Mesodermal cell (in vitro differentiated cells): ENCODE measurements around the gene NAV3. TPM values are rescaled to one million over a fixed set of nuclear protein-coding genes. Genes with fewer than 3 reads are reported as not detected.

Experiments
- H3K27ac ChIP-seq: 2 replicates; pipeline ENCODE4 v1.7.0; 2013; ENCODE audit warnings: mild to moderate bottlenecking, low read depth, low read length, moderate library complexity; ENCODE audit not compliant: severe bottlenecking
- H3K36me3 ChIP-seq: 2 replicates; pipeline ENCODE4 v1.7.1; 2013; ENCODE audit warnings: mild to moderate bottlenecking, low read length, moderate library complexity; ENCODE audit not compliant: control insufficient read depth, insufficient read depth
- H3K4me1 ChIP-seq: one replicate; pipeline ENCODE4 v1.7.1; 2013; ENCODE audit warnings: mild to moderate bottlenecking, low read length; ENCODE audit not compliant: insufficient read depth, control insufficient read depth, poor library complexity, severe bottlenecking
- H3K4me3 ChIP-seq: 2 replicates; pipeline ENCODE4 v1.7.0; 2013; ENCODE audit warnings: low read length, control low read depth, mild to moderate bottlenecking; ENCODE audit not compliant: insufficient read depth, poor library complexity, severe bottlenecking; ENCODE audit errors: extremely low read depth
- H3K9me3 ChIP-seq: 2 replicates; pipeline ENCODE4 v1.7.1; 2013; ENCODE audit warnings: mild to moderate bottlenecking, low read length, moderate library complexity; ENCODE audit not compliant: control insufficient read depth
- WGBS, 2 experiments: methylation state at CpG; one replicate each; pipeline ENCODE4 v1.1.5; 2013; ENCODE audit warnings: missing lambda C conversion rate in 2 of 2; ENCODE audit not compliant: insufficient coverage in 2 of 2; 5-methylcytosine and 5-hydroxymethylcytosine counted together
- polyA plus RNA-seq, 2 experiments: library from polyadenylated mRNA; stranded (reverse); fragments of 50-300 nt; gene quantifications; one replicate each; pipeline ENCODE4 v1.2.3, GENCODE V29; 2013

Gene NAV3, protein sequence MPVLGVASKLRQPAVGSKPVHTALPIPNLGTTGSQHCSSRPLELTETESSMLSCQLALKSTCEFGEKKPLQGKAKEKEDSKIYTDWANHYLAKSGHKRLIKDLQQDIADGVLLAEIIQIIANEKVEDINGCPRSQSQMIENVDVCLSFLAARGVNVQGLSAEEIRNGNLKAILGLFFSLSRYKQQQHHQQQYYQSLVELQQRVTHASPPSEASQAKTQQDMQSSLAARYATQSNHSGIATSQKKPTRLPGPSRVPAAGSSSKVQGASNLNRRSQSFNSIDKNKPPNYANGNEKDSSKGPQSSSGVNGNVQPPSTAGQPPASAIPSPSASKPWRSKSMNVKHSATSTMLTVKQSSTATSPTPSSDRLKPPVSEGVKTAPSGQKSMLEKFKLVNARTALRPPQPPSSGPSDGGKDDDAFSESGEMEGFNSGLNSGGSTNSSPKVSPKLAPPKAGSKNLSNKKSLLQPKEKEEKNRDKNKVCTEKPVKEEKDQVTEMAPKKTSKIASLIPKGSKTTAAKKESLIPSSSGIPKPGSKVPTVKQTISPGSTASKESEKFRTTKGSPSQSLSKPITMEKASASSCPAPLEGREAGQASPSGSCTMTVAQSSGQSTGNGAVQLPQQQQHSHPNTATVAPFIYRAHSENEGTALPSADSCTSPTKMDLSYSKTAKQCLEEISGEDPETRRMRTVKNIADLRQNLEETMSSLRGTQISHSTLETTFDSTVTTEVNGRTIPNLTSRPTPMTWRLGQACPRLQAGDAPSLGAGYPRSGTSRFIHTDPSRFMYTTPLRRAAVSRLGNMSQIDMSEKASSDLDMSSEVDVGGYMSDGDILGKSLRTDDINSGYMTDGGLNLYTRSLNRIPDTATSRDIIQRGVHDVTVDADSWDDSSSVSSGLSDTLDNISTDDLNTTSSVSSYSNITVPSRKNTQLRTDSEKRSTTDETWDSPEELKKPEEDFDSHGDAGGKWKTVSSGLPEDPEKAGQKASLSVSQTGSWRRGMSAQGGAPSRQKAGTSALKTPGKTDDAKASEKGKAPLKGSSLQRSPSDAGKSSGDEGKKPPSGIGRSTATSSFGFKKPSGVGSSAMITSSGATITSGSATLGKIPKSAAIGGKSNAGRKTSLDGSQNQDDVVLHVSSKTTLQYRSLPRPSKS (N-terminal part only)
- 21.9 TPM for polyA plus RNA-seq (2013, experiment 1 of 2)
- 20.0 TPM for polyA plus RNA-seq (2013, experiment 2 of 2)

- Histone ChIP-seq H3K4me1 (no peaks in the 10 kb centered on the region), H3K27ac (peak within 1 kb of the TSS; percentile 18), H3K36me3 (no peaks in the 10 kb centered on the region), H3K9me3 (no peaks in the 10 kb centered on the region), H3K4me3 (no peak within 1 kb of the TSS)
- WGBS, 2 experiments = 95 to 96% methylated on average over 3 of the region's 3 CpGs
Observed at GRCh38 chr12:77830583-77831351, at the start of gene NAV3. NAV3 (plus strand) TSS chr12:77830894; CDS start chr12:77831462, 568 bp downstream.

GRCh38 chr12:77782034-77782433 lies 48.7 kb upstream of the NAV3 start:
- Histone ChIP-seq H3K4me1 (no peaks in the 10 kb centered on the region), H3K9me3 (no peaks in the 10 kb centered on the region), H3K36me3 (no peaks in the 10 kb centered on the region), H3K4me3 (no peak overlapping the region), H3K27ac (no peak overlapping the region)
- 36% methylated on average over 2 of the region's 2 CpGs; no CpG with 5 or more reads in 1 of the 2 experiments for WGBS, 2 experiments

DNA sequence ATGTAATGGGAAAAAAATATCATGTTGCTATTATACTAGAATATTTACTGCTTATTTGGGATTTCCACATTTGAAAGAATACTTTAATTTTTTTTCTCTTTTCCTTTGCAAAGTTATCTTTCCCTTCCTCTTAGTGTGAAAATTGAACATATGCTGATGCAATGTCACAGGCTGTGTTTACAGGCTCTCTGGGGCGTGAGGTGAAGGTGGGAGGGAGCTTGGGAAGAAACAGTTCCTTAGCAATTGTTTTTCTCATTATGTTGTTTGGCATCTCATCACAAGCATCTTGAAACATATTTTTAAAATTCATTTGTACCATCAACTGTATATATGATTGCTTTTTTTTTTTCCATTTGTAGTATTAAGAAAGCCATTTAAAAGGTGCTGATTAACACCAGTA lies 47.9 kb upstream of the NAV3 start:
- no peaks in the 10 kb centered on the region for H3K4me1 ChIP-seq
- H3K36me3 ChIP-seq = no peaks in the 10 kb centered on the region
- no peak overlapping the region for H3K27ac ChIP-seq
- WGBS, 2 experiments = no CpG with 5 or more reads among the region's 1 CpG
- no peaks in the 10 kb centered on the region for H3K9me3 ChIP-seq
- H3K4me3 ChIP-seq = no peak overlapping the region

GRCh38 chr12:77785211-77785610 lies 45.5 kb upstream of the NAV3 start:
- Histone ChIP-seq H3K27ac (no peak overlapping the region), H3K36me3 (no peaks in the 10 kb centered on the region), H3K4me3 (no peak overlapping the region), H3K9me3 (no peaks in the 10 kb centered on the region), H3K4me1 (no peaks in the 10 kb centered on the region)

DNA sequence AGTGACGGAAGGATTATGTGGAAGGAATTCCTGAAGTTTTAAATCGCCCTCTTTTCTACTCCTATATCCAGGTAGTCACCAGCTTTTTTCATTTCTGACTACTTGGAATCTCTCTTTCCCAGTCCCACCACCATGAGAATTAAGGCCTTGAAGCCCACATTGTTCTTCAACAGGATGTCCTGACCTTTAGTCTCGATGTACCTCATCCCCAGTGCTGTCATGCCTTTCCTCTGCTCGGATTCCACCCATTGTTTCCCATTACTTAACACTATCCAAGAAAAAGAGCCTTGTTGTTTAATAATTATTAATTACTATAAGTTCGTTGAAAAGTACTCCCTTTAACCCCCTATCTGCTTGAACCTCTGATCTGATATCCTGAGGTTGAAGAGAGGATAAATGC lies 44.0 kb upstream of the NAV3 start:
- no peaks in the 10 kb centered on the region for H3K36me3 ChIP-seq
- no peaks in the 10 kb centered on the region for H3K4me1 ChIP-seq
- no peak overlapping the region for H3K4me3 ChIP-seq
- no peaks in the 10 kb centered on the region for H3K9me3 ChIP-seq
- no peak overlapping the region for H3K27ac ChIP-seq
- 100% methylated on average over 2 of the region's 5 CpGs; no CpG with 5 or more reads in 1 of the 2 experiments for WGBS, 2 experiments

DNA sequence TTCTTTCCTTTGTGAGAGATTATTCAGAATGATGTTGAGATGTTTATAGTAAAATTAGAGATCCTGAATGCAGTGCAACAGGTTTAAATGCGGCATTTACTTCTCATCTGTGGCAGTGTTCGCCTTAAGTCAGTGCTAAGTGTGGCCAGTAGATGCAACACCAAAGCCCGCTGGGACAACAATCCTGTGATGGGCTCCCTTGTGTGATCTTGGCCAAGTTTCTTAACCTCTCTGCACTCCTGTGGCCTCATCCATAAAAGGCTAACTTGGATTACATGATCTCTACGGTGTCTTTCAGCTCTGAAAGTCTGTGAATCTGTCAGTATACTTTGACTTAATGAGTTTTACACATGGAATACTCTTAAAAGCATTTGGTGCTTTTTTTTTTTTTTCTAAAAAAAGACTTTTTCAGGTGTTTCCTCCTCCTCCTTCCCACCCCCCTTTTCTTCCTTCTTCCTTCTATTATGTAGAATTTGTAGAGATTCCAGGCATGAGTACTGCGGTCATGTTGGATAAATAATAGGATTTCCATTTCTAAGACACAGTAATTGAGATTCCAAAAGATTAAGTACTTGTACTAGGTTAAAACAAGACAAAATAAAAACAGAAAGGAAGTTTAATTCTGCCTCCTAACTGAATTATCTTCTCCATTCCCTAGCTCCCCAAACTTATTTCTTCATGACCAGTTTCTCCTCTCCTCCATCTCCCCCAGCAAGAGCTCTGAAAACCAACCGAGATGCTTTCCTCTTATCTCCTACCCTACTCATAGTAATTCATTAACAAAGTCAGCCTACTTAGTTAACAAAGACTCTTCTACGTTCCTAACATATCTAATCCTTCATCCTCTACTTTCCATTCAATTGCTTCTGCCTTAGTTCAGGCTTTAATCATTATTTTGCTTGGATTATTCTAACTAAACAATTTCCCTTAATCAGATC lies 42.2 kb upstream of the NAV3 start:
- 52 to 65% methylated on average over 3 to 5 of the region's 7 CpGs for WGBS, 2 experiments
- Histone ChIP-seq H3K4me3 (no peak overlapping the region), H3K27ac (no peak overlapping the region), H3K9me3 (no peaks in the 10 kb centered on the region), H3K36me3 (no peaks in the 10 kb centered on the region), H3K4me1 (no peaks in the 10 kb centered on the region)

DNA sequence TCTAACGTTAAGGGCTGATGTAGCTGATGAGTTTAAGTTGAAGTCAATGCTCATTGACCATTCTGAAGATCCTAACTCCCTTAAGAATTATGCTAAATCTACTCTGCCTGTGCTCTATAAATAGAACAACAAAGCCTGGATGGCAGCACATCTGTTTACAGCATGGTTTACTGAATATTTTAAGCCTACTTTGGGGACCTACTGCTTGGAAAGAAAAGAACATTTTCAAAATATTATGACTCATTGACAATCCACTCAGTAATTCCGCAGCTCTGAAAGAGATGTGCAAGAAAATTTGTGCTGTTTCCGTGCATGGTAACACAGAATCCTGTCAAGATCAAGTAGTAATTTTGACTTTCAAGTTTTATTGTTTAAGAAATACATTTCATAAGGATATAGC lies 35.0 kb upstream of the NAV3 start:
- WGBS, 2 experiments = 100% methylated on average over 1 of the region's 3 CpGs; no CpG with 5 or more reads in 1 of the 2 experiments

DNA sequence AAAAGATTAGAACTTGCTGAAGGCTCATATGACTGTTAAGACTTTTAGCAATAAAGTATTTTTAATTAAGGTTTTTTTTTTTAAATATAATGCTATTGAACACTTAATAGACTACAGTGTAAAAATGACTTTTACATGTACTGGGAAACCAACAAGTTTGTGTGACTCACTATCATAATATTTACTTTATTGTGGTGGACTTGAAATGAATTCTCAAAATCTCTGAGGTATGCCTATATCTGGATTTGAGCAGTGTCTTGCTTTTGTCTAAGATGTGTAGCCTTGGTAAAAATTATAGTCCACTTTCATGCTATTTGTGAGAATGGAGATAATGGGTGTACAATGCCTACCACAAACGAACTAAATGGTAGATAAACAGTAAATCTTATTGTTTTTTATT lies 33.9 kb upstream of the NAV3 start:
- no CpG with 5 or more reads among the region's 1 CpG for WGBS, 2 experiments

More for the DNA sequence above, 35.0 kb upstream of the NAV3 start:
- H3K4me3 ChIP-seq = no peak overlapping the region
- no peaks in the 10 kb centered on the region for H3K36me3 ChIP-seq
- H3K4me1 ChIP-seq = no peaks in the 10 kb centered on the region
- H3K9me3 ChIP-seq = no peaks in the 10 kb centered on the region
- no peak overlapping the region for H3K27ac ChIP-seq

DNA sequence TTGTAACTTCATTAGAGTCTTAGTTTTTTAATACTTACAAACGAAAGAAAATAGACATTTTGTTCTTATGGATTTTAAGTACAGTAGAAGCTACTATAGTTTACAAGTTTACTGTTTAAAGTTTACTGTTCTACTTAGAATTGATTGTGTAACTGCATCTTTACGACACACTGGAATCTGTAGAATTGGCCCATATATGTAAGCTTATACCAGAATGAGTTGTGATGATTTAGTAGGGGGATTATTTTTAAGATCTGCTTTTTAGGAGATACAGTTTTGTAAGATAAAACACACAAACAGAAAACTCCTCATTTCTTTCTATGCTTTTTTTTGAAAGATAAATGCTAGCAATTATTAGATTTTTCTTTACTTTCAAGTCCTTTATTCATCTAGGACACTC lies 30.2 kb upstream of the NAV3 start:
- H3K36me3 ChIP-seq = no peaks in the 10 kb centered on the region
- no peak overlapping the region for H3K4me3 ChIP-seq
- H3K9me3 ChIP-seq = no peaks in the 10 kb centered on the region
- H3K4me1 ChIP-seq = no peaks in the 10 kb centered on the region
- WGBS, 2 experiments = no CpG with 5 or more reads among the region's 2 CpGs
- no peak overlapping the region for H3K27ac ChIP-seq

More for the DNA sequence above, 33.9 kb upstream of the NAV3 start:
- H3K36me3 ChIP-seq = no peaks in the 10 kb centered on the region
- H3K4me1 ChIP-seq = no peaks in the 10 kb centered on the region
- H3K27ac ChIP-seq = no peak overlapping the region
- H3K4me3 ChIP-seq = no peak overlapping the region
- H3K9me3 ChIP-seq = no peaks in the 10 kb centered on the region
